Neuron (in vitro differentiated cells): ENCODE results near the gene KRT13.

Source experiments
- H2AFZ ChIP-seq: one replicate; pipeline ENCODE4 v1.6.1; 2013; ENCODE audit warnings: low read depth, mild to moderate bottlenecking, inconsistent platforms, low read length, moderate library complexity
- H3K27me3 ChIP-seq: one replicate; pipeline ENCODE4 v1.6.1; 2013; ENCODE audit warnings: low read length; ENCODE audit not compliant: insufficient read depth
- H3K36me3 ChIP-seq: one replicate; pipeline ENCODE4 v1.6.1; 2013; ENCODE audit warnings: low read length; ENCODE audit not compliant: insufficient read depth
- H3K4me1 ChIP-seq: one replicate; pipeline ENCODE4 v1.6.1; 2013; ENCODE audit warnings: low read length; ENCODE audit not compliant: insufficient read depth
- H3K4me3 ChIP-seq: 2 replicates; pipeline ENCODE4 v1.5.1; 2013; ENCODE audit warnings: mild to moderate bottlenecking, low read length, moderate library complexity
- H3K9me3 ChIP-seq: one replicate; pipeline ENCODE4 v1.6.1; 2013; ENCODE audit warnings: low read length

The KRT13 gene

GRCh38 chr17:41453066-41453465 is 52.3 kb downstream of the KRT13 start:
- H2AFZ ChIP-seq = no peak overlapping the region
- no peaks in the 10 kb centered on the region for H3K27me3 ChIP-seq
- H3K36me3 ChIP-seq = no peaks in the 10 kb centered on the region
- no peaks in the 10 kb centered on the region for H3K4me1 ChIP-seq
- no peaks in the 10 kb centered on the region for H3K9me3 ChIP-seq
- no peak overlapping the region for H3K4me3 ChIP-seq

GRCh38 chr17:41452281-41452680 is 53.1 kb downstream of the KRT13 start:
- Histone ChIP-seq H3K9me3 (no peaks in the 10 kb centered on the region), H2AFZ (no peak overlapping the region), H3K27me3 (no peaks in the 10 kb centered on the region), H3K36me3 (no peaks in the 10 kb centered on the region), H3K4me3 (no peak overlapping the region), H3K4me1 (no peaks in the 10 kb centered on the region)

GRCh38 chr17:41451154-41451728 is 54.2 kb downstream of the KRT13 start:
- Histone ChIP-seq H3K9me3 (no peaks in the 10 kb centered on the region), H3K36me3 (no peaks in the 10 kb centered on the region), H3K4me1 (no peaks in the 10 kb centered on the region), H2AFZ (no peak overlapping the region), H3K4me3 (no peak overlapping the region), H3K27me3 (no peaks in the 10 kb centered on the region)
